NCI-H1417 treated with DMSO at 0.1 percent for 48 hours (cell line): ENCODE results near the gene SUPT20HL2.
"Not testable (repeated sequence)": the region's sequence is repeated elsewhere in the genome, so short reads cannot be mapped to it uniquely, and the experiment has no call there.

Experiments used
- DNase-seq: peaks from one replicate; lab custom pipeline; 2025; lab: John Stamatoyannopoulos, UW

SUPT20HL2 gene

DNA sequence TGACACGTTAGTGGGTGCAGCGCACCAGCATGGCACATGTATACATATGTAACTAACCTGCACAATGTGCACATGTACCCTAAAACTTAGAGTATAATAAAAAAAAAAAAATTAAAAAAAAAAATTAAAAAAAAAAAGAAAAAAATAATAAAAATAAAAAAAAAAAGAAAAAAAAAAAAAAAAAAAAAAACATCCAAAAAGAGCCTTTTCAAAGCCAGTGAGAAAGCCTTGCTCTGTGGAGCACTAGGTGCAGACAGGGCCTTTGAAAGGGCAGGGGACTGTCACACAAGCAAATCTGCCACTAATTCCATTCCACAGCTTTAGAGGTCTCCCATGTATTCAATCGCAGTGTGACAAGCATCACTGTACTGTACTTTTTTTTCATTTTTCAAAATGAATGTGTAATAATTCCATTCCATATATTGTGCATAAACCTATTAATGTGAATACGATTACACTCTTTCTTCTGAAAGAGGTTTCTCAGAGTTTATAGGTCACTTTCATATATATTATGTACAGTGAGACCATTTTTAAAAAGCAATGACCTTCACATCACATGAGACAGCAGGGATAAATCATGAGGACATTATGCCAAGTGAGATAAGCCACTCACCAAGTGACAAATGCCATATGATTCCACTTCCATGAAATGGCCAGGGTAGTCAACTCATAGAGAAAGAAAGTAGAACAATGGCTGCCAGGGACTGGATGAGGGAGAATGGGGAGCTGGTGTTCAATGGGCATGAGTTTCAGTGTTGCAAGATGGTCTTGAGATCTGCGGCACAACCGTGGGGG, 4.1 kb downstream of the SUPT20HL2 start:
- DNase-seq = not testable (repeated sequence)

DNA sequence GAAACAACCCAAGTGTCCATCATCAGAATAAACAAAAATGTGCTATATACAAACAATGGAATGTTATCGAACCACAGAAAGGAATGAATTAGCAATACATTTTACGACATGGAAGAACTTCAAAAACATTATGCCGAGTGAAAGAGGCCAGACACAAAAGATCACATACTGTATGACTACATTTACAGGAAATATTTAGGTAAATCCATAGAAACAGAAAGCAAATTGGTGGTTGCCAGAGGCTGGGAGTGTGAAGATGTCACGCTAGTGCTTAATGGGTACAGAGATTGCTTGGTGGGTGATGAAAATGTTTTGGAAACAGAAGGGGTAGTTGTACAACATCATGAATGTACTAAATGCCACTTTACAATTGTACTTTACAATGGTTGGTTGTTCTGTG, 5.1 kb downstream of the SUPT20HL2 start:
- DNase-seq = not testable (repeated sequence)

DNA sequence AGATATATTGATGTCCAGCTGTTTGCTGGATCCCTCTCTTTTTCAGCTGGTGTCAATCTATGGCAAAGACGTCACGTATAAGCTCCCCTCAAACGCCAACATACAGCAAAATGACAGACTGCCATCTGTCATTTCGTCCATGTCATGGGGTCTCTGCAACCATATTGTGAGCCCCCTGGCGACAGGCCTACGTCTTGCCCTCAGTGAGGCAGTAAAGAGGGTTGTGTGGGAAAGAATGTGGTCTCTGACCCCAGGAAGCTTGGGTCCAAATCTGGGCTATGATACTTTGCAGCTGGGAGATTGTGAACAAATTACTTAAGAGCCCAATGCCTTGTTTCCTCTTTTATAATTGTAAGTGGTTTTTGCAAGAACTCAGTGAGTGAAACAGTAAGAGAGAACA, 7.4 kb downstream of the SUPT20HL2 start:
- no peak for DNase-seq

GRCh38 chrX:24305905-24306304, 8.0 kb downstream of the SUPT20HL2 start:
- no peak for DNase-seq

- no peak for DNase-seq
Measured at GRCh38 chrX:24301806-24302205, 12.1 kb downstream of the SUPT20HL2 start.

DNA sequence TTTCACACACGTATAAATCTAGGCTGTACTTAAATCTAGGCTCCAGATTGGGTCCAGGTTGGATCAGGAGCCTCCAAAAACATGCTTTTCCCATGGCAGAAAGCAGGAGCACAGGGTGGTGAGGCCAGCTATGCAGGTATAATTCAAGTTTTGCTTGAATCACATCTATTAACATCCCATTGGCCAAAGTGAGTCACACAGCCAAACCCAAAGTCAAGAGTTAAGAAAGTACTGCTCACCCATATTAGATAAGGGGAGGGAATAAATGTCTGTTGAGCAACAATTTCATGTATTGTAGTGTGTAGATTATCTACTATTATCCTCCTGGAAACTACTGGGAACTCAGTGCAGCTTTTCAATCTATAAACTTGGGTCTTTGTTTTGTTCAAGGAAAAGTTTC, 12.8 kb downstream of the SUPT20HL2 start:
- DNase-seq = no peak

- DNase-seq = no peak
Measured at GRCh38 chrX:24298191-24298590, 15.7 kb downstream of the SUPT20HL2 start.

- DNase-seq = no peak
Measured at GRCh38 chrX:24294619-24295018, 19.2 kb downstream of the SUPT20HL2 start.

DNA sequence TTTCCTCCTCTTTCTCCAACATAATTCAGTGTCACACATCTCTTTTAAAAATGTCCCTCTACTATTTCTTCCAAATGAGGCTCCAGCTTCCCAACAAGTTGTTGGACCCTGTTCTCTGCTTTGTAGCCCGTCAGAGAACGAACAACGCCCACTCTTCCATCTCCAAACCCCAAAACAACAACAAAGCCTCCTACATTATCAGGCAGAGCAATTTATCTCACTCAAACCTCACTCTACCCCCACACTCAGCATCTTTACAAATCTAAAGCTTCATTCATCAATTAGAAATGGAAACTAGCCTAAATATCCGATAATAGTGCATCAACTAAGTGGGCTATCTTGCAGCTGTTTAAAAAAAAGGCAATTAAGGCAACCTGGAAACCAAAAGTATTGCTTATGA, 20.5 kb downstream of the SUPT20HL2 start:
- DNase-seq = no peak

GRCh38 chrX:24292353-24292752, 21.5 kb downstream of the SUPT20HL2 start:
- DNase-seq = no peak

DNA sequence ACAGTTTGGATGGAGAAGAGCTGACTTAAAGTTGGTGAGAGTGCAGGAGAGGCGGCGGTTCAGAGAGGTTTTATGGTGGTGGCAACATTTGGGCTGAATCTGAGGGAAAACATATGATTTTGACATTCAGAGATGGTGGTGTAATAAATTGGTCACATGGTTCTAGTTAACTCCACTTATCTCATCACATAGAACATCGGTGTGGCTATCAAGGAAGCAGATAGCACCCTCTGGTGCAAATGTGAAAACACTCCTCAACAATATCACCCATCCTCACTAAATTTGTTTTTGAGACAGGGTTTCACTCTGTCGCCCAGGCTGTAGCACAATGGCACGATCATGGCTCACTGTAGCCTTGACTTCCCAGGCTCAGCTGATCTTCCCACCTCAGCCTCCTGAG, 28.8 kb downstream of the SUPT20HL2 start:
- no peak for DNase-seq

DNA sequence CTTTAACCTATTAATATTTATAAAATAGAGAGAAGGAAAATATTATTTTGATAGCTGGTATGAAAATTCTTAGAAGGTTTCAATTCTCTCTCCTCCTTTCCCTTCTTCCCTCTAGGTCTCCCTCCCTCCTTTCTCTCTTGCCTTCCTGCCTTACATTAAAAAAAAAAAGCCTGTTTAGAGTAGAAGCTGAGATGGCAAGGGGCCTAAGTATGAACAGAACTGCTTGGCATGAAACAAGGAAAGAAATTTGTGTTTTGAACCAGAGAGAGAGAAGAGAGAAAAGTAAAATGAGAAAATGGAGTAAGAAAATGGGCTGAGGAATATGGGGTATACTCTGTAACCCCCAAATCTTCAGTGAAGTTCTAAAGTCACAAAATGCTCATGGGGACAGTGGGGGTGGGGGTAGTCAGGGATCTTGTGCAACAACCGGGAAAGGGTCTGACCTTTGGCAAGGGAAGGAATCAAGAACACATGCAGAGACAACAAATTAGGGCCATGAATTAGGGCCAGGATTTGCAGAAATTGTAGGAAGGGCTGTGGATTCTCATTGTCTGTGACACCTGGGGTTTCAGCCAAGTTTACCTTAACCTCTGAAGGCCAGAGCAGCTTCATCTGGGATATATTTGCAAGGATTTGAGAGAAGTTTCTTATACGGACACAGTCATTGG, 30.6 kb downstream of the SUPT20HL2 start:
- DNase-seq = no peak

- DNase-seq = no peak
Measured at GRCh38 chrX:24282381-24283126, 31.3 kb downstream of the SUPT20HL2 start.

DNA sequence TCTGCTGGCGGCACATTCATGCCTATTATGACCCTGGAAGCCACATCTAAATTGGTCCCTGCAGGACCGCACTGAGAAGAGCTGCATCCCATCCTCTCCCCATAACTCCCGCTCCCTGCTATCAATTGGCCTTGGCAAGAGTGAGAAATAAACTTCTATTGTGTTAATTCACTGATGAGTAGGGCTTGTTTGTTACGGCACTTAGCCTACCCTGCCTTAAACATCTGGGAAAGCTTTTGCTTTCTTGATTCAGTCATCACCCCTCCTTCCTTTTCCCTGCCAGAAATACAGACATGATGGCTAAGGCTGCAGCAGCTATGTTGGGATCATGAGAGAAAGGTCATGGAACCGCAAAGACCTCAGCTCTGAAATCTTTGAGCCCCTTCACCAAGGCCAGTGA, 36.5 kb downstream of the SUPT20HL2 start:
- DNase-seq = no peak

- no peak for DNase-seq
Measured at GRCh38 chrX:24276015-24276414, 37.9 kb downstream of the SUPT20HL2 start.

DNA sequence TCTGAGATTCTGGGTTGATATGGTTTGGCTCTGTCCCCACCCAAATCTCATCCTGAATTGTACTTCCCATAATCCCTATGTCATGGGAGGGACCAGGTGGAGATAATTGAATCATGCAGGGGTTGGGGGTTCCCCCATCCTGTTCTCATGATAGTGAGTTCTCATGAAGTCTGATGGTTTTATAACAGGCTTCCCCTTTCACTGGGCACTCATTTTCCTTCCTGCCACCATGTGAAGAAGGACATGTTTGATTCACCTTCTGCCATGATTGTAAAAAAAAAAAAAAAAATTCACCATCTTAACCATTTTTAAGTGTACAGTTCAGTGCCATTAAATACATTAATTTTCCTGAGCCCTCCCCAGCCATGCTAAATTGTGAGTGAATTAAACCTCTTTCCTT, 42.6 kb downstream of the SUPT20HL2 start:
- no peak for DNase-seq

- no peak for DNase-seq
Measured at GRCh38 chrX:24268786-24269185, 45.1 kb downstream of the SUPT20HL2 start.

- DNase-seq = no peak
Measured at GRCh38 chrX:24266996-24267395, 46.9 kb downstream of the SUPT20HL2 start.

DNA sequence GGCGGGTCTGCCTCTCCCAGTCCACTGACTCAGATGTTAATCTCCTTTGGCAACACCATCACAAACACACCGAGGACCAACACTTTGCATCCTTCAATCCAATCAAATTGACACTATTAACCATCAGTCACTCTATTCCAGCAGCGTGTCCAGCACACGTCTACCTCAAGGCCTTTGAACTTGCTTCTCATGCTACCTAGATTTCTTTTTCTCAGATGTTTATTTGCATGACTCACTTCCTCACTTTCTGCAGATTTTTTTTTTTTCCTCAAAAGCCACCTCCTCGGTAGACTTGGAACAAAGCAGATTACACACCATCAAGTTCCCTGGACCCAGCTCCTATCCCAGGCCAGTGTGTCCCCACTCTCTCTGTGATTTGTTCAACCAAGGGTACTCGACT, 49.5 kb downstream of the SUPT20HL2 start:
- DNase-seq = no peak

DNA sequence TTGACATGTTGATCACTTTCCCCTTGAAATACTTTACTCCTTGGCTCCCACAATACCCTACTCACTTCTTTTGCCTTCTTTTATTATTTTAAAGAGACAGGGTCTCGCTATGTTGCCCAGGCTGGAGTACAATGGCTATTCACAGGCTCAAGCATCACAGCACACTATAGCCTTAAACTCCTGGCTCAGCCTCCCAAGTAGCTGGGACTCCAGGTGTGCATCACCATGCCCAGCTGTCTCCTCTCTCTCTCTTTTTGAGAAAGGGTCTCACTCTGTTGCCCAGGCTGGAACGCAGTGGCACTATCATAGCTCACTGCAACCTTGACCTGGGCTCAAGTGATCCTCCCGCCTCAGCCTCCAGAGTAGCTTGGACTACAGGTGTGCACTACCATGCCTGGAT, 51.6 kb downstream of the SUPT20HL2 start:
- no peak for DNase-seq
